HCT116 (cell line): Measurements from ENCODE around the gene RHPN2. TPM values are rescaled to one million over a fixed set of nuclear protein-coding genes. Genes with fewer than 3 reads are reported as not detected.

Experiments used
- ATAC-seq: fragments of 200-7000 bp; cut with Tn5 transposase; 2 replicates; pipeline ENCODE4 v1.9.1; 2020; ENCODE audit warnings: mild to moderate bottlenecking, moderate library complexity
- BruUV-seq: library from RNA; stranded (reverse); fragments of 400-500 nt; replicated peaks from 2 replicates; lab custom pipeline; 2021; lab: Mats Ljungman, UMichigan
- CTCF ChIA-PET: fragments of 300-600 bp; sonication (Branson Sonifier 250); formaldehyde crosslinking; loops from one replicate; lab custom pipeline; 2021; ENCODE audit warnings: antibody characterized with exemption; lab: Charles Lee
- POLR2A ChIA-PET: fragments of 300-600, 350-600 bp; sonication (Branson Sonifier 250); formaldehyde crosslinking; loops from one replicate; lab custom pipeline; 2021; ENCODE audit warnings: antibody characterized with exemption; lab: Charles Lee
- RAD21 ChIA-PET, 2 experiments: fragments of 300-600 bp; sonication (Branson Sonifier 250); formaldehyde crosslinking; loops; one replicate each; lab custom pipeline; 2023; ENCODE audit warnings: low total read pairs in 2 of 2; ENCODE audit not compliant: uncharacterized antibody in 2 of 2, unreplicated experiment in 2 of 2, low non-redundant PET in 1 of 2; lab: Charles Lee
- DNase-seq: peaks from one replicate; pipeline ENCODE4 v3.0.0-alpha.2; 2010; ENCODE audit warnings: low read depth, low spot score
- H2AFZ ChIP-seq: fragments of 200-600 bp; shearing (Covaris generic), sonication (generic); 2 replicates; pipeline ENCODE4 v1.6.1; 2017; ENCODE audit warnings: low read depth, mixed run types, mixed read lengths, antibody characterized with exemption, low read length; ENCODE audit not compliant: poor library complexity, severe bottlenecking
- H3K27ac ChIP-seq: 2 replicates; pipeline ENCODE4 v1.5.1; 2012; ENCODE audit warnings: low read depth, low read length
- H3K27me3 ChIP-seq: fragments of 200-600 bp; sonication (generic); 2 replicates; pipeline ENCODE4 v1.6.1; 2016; ENCODE audit warnings: mixed run types, low read length, mixed read lengths; ENCODE audit not compliant: insufficient read depth
- H3K36me3 ChIP-seq, 2 experiments: fragments of 200-500 bp in 1 of 2; fragments of 200-600 bp in 1 of 2; sonication (Bioruptor generic) in 1 of 2; sonication (generic) in 1 of 2; 2 replicates each; pipeline versions ENCODE4 v1.5.1 to v1.6.1; 2014 to 2016; ENCODE audit warnings: low read length in 2 of 2, inconsistent platforms in 1 of 2, mixed read lengths in 1 of 2, mixed run types in 1 of 2; ENCODE audit not compliant: insufficient read depth in 2 of 2, control insufficient read depth in 1 of 2
- H3K4me1 ChIP-seq, 2 experiments: fragments of 200-600 bp in 1 of 2; sonication (generic) in 1 of 2; 2 replicates each; pipeline versions ENCODE4 v1.5.1 to v1.6.1; 2012 to 2017; ENCODE audit warnings: low read length in 2 of 2, inconsistent platforms in 1 of 2, mild to moderate bottlenecking in 1 of 2, mixed read lengths in 1 of 2, mixed run types in 1 of 2, moderate library complexity in 1 of 2; ENCODE audit not compliant: insufficient read depth in 2 of 2, control insufficient read depth in 1 of 2
- H3K4me2 ChIP-seq: fragments of 200-600 bp; sonication (generic); 2 replicates; pipeline ENCODE4 v1.6.1; 2017; ENCODE audit warnings: mixed run types, low read length, mixed read lengths
- H3K4me3 ChIP-seq, 2 experiments: fragments of 200-600 bp in 1 of 2; sonication (generic) in 1 of 2; replicated peaks in 1 of 2; 2 replicates each; pipeline ENCODE4 v1.5.1; 2011 to 2016; ENCODE audit warnings: low read length in 2 of 2, control low read depth in 1 of 2, low read depth in 1 of 2, mild to moderate bottlenecking in 1 of 2, mixed read lengths in 1 of 2, mixed run types in 1 of 2
- H3K79me2 ChIP-seq: fragments of 200-600 bp; sonication (generic); 2 replicates; pipeline ENCODE4 v1.6.1; 2017; ENCODE audit warnings: mild to moderate bottlenecking, mixed run types, low read length, moderate library complexity, mixed read lengths; ENCODE audit not compliant: insufficient read depth
- H3K9ac ChIP-seq: fragments of 200-600 bp; sonication (generic); 2 replicates; pipeline ENCODE4 v1.6.1; 2016; ENCODE audit warnings: low read length, mixed read lengths
- H3K9me2 ChIP-seq: fragments of 200-600 bp; sonication (generic), shearing (Covaris generic); 2 replicates; pipeline ENCODE4 v1.6.1; 2017; ENCODE audit warnings: mixed run types, mild to moderate bottlenecking, moderate library complexity; ENCODE audit not compliant: insufficient read depth
- H3K9me3 ChIP-seq, 2 experiments: fragments of 200-500 bp in 1 of 2; fragments of 200-600 bp in 1 of 2; sonication (Bioruptor generic) in 1 of 2; sonication (generic) in 1 of 2; 2 replicates each; pipeline ENCODE4 v1.6.1; 2014 to 2017; ENCODE audit warnings: low read length in 2 of 2, mixed read lengths in 2 of 2, inconsistent platforms in 1 of 2, low read depth in 1 of 2, mild to moderate bottlenecking in 1 of 2, mixed run types in 1 of 2, moderate library complexity in 1 of 2; ENCODE audit not compliant: control insufficient read depth in 1 of 2, insufficient read depth in 1 of 2
- H4K20me1 ChIP-seq: fragments of 200-600 bp; sonication (generic), shearing (Covaris generic); 2 replicates; pipeline ENCODE4 v1.6.1; 2017; ENCODE audit warnings: mixed run types, mild to moderate bottlenecking, moderate library complexity; ENCODE audit not compliant: insufficient read depth
- CBX3 ChIP-seq: IDR thresholded peaks from 2 replicates; pipeline ENCODE4 v1.6.1; 2012; ENCODE audit warnings: low read depth
- EZH2 ChIP-seq: fragments of 200-600 bp; sonication (generic); IDR thresholded peaks from 2 replicates; pipeline ENCODE4 v1.6.1; 2017; ENCODE audit warnings: antibody characterized with exemption, mixed run types
- FOSL1 ChIP-seq: IDR thresholded peaks from 2 replicates; pipeline ENCODE4 v1.6.1; 2012; ENCODE audit warnings: low read depth
- JUND ChIP-seq: IDR thresholded peaks from 2 replicates; pipeline ENCODE4 v1.6.1; 2012
- POLR2A ChIP-seq: IDR thresholded peaks from 2 replicates; pipeline ENCODE4 v1.7.0; 2011; ENCODE audit warnings: borderline replicate concordance; ENCODE audit not compliant: insufficient read depth, insufficient read length; ENCODE audit errors: extremely low read depth
- POLR2AphosphoS5 ChIP-seq: IDR thresholded peaks from 2 replicates; pipeline ENCODE4 v1.6.1; 2011; ENCODE audit warnings: mild to moderate bottlenecking, low read depth, low read length, moderate library complexity
- RAD21 ChIP-seq: IDR thresholded peaks from 2 replicates; pipeline ENCODE4 v1.6.1; 2012; ENCODE audit warnings: low read depth, mild to moderate bottlenecking
- SP1 ChIP-seq: IDR thresholded peaks from 2 replicates; pipeline ENCODE4 v1.6.1; 2012; ENCODE audit warnings: low read depth
- SRF ChIP-seq: IDR thresholded peaks from 2 replicates; pipeline ENCODE4 v1.6.1; 2012; ENCODE audit warnings: low read depth
- TCF7L2 ChIP-seq: IDR thresholded peaks from 2 replicates; pipeline ENCODE4 v1.7.0; 2011; ENCODE audit warnings: borderline replicate concordance, inconsistent platforms; ENCODE audit not compliant: insufficient read depth, insufficient read length; ENCODE audit errors: extremely low read depth
- YY1 ChIP-seq: IDR thresholded peaks from 2 replicates; pipeline ENCODE4 v1.6.1; 2011; ENCODE audit warnings: low read length, low read depth, moderate library complexity, mild to moderate bottlenecking; ENCODE audit not compliant: insufficient replicate concordance; ENCODE audit errors: extremely low read depth
- ZFX ChIP-seq: fragments of 450-650 bp; IDR thresholded peaks from 2 replicates; pipeline ENCODE4 v1.6.1; 2017
- ZNF274 ChIP-seq: fragments of 200-500 bp; sonication (Bioruptor generic); IDR thresholded peaks from 2 replicates; pipeline ENCODE4 v1.6.1; 2014; ENCODE audit warnings: mild to moderate bottlenecking, low read depth, low read length, inconsistent platforms
- intact Hi-C: fragments of 100-400 bp; cut with micrococcal nuclease; formaldehyde crosslinking; loops from 2 replicates; pipeline ENCODE4 v1.10.0; 2022
- total RNA-seq: library from RNA; stranded (reverse); gene quantifications from one replicate; pipeline ENCODE4 v1.2.1, GENCODE V29; 2021; ENCODE audit not compliant: unreplicated experiment
- TF ChIP-seq, protein P1 (sequence below): IDR thresholded peaks from 2 replicates; pipeline ENCODE4 v1.6.1; 2012; ENCODE audit warnings: low read depth
- TF ChIP-seq, protein P2 (sequence below): IDR thresholded peaks from 2 replicates; pipeline ENCODE4 v1.6.1; 2012
- TF ChIP-seq, protein P3 (sequence below), 3 experiments: fragments of 200-600 bp in 1 of 3; sonication (generic) in 1 of 3; IDR thresholded peaks in 2 of 3; conservative IDR thresholded peaks in 1 of 3; 2 replicates each; pipeline ENCODE4 v1.5.1; 2012 to 2017; ENCODE audit warnings: low read depth in 2 of 3, low read length in 2 of 3, antibody characterized with exemption in 1 of 3, borderline replicate concordance in 1 of 3, control low read depth in 1 of 3, mild to moderate bottlenecking in 1 of 3, mixed read lengths in 1 of 3, mixed run types in 1 of 3, moderate library complexity in 1 of 3; ENCODE audit not compliant: insufficient read depth in 1 of 3
- TF ChIP-seq, protein P4 (sequence below): IDR thresholded peaks from 2 replicates; pipeline ENCODE4 v1.6.1; 2012

RHPN2 gene
- total RNA-seq, 1 experiment from 2014 or later = 33.3 TPM

DNA sequence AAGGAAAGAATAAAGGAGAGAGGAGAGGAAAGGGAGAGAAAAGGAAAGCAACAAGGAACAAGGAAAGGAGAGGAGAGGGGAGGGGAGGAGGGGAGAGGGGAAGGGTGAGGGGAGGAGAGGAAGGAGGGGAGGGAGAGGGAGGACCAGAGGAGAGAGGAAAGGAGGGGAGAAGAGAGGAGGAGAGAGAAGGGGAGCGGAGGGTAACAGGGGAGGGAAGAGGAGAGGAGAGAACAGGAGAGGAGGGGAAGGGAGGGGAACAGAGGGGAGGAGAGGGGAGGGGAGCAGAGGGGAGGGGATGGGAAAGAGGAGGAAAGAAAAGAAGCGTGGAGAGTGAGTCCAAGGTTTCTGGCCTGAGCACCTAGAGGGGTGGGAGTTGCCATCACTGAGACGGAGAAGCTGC, 66.0 kb downstream of the RHPN2 start:
- Histone ChIP-seq H3K4me1 (no peaks in the 10 kb centered on the region), H3K27ac (no peak overlapping the region)
- CTCF ChIA-PET = no interaction called here
- no peak for TF ChIP-seq POLR2AphosphoS5
- TF ChIP-seq SRF = no peak
- TF ChIP-seq RAD21 = no peak
- no peak for TF ChIP-seq POLR2A
- TF ChIP-seq TCF7L2 = no peak
- TF ChIP-seq, protein P1, sequence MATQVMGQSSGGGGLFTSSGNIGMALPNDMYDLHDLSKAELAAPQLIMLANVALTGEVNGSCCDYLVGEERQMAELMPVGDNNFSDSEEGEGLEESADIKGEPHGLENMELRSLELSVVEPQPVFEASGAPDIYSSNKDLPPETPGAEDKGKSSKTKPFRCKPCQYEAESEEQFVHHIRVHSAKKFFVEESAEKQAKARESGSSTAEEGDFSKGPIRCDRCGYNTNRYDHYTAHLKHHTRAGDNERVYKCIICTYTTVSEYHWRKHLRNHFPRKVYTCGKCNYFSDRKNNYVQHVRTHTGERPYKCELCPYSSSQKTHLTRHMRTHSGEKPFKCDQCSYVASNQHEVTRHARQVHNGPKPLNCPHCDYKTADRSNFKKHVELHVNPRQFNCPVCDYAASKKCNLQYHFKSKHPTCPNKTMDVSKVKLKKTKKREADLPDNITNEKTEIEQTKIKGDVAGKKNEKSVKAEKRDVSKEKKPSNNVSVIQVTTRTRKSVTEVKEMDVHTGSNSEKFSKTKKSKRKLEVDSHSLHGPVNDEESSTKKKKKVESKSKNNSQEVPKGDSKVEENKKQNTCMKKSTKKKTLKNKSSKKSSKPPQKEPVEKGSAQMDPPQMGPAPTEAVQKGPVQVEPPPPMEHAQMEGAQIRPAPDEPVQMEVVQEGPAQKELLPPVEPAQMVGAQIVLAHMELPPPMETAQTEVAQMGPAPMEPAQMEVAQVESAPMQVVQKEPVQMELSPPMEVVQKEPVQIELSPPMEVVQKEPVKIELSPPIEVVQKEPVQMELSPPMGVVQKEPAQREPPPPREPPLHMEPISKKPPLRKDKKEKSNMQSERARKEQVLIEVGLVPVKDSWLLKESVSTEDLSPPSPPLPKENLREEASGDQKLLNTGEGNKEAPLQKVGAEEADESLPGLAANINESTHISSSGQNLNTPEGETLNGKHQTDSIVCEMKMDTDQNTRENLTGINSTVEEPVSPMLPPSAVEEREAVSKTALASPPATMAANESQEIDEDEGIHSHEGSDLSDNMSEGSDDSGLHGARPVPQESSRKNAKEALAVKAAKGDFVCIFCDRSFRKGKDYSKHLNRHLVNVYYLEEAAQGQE = no peak
- TF ChIP-seq FOSL1 = no peak
- TF ChIP-seq, protein P2, sequence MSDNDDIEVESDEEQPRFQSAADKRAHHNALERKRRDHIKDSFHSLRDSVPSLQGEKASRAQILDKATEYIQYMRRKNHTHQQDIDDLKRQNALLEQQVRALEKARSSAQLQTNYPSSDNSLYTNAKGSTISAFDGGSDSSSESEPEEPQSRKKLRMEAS = no peak
- TF ChIP-seq, protein P3, sequence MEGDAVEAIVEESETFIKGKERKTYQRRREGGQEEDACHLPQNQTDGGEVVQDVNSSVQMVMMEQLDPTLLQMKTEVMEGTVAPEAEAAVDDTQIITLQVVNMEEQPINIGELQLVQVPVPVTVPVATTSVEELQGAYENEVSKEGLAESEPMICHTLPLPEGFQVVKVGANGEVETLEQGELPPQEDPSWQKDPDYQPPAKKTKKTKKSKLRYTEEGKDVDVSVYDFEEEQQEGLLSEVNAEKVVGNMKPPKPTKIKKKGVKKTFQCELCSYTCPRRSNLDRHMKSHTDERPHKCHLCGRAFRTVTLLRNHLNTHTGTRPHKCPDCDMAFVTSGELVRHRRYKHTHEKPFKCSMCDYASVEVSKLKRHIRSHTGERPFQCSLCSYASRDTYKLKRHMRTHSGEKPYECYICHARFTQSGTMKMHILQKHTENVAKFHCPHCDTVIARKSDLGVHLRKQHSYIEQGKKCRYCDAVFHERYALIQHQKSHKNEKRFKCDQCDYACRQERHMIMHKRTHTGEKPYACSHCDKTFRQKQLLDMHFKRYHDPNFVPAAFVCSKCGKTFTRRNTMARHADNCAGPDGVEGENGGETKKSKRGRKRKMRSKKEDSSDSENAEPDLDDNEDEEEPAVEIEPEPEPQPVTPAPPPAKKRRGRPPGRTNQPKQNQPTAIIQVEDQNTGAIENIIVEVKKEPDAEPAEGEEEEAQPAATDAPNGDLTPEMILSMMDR (IDR thresholded peaks at IDR 0.05 in 2 of 3, conservative IDR thresholded peaks at IDR 0.05 in 1 of 3; ENCODE audit: borderline replicate concordance in 1 of 3, insufficient read depth in 1 of 3, low read depth in 2 of 3, low read length in 2 of 3) = no peak
- TF ChIP-seq ZFX = no peak
- TF ChIP-seq SP1 = no peak
- no peak for TF ChIP-seq CBX3
- no peak for TF ChIP-seq JUND
- TF ChIP-seq, protein P4, sequence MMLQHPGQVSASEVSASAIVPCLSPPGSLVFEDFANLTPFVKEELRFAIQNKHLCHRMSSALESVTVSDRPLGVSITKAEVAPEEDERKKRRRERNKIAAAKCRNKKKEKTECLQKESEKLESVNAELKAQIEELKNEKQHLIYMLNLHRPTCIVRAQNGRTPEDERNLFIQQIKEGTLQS = no peak
- no peak for TF ChIP-seq EZH2
- no peak for TF ChIP-seq ZNF274
- no peak for TF ChIP-seq YY1
- TF ChIP-seq, all 23 proteins: peak for 0
- no peak for DNase-seq
- no peak overlapping the region for H3K9ac ChIP-seq
- H2AFZ ChIP-seq = no peak overlapping the region
- H3K36me3 ChIP-seq = peaks cover 11 to 18% of the 10 kb centered on the region in 2 experiments; a peak in 3 of 4 replicates
- intact Hi-C loops = no loop called here
- H3K79me2 ChIP-seq = no peaks in the 10 kb centered on the region; the same call in 1 of the 2 replicates
- H3K27me3 ChIP-seq = no peaks in the 10 kb centered on the region
- no peak overlapping the region for H3K4me2 ChIP-seq
- ChIA-PET POLR2A (no interaction called here), RAD21 (no interaction called here)
- no peak overlapping the region for H3K4me3 ChIP-seq
- ATAC-seq = no peak
- no peaks in the 10 kb centered on the region for H4K20me1 ChIP-seq
- no peaks in the 10 kb centered on the region for H3K9me2 ChIP-seq
- no TSS peak for BruUV-seq
- H3K9me3 ChIP-seq = no peaks in the 10 kb centered on the region
